Measurements from ENCODE around the gene BCAS2.

The BCAS2 gene

DNA sequence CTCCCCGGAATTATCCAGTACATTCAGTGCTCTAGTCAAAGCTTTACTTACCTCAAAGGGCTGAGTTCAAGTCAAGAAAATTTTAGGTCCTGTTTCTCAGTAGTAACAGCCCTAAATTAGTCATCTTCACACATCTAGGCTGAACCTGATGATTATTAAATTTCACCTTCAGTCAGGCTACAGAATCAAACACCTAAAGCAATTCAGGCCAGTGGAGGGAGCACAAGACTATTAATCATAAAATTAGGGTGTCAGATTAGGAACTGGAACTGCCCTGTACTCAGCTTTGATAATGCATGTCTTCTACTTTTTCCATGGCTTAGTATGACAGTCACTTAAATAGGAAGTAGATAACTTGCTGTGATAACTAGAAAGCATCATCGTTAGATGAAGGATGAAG is 28.4 kb upstream of the BCAS2 start:
- TF ChIP-seq, protein P1, sequence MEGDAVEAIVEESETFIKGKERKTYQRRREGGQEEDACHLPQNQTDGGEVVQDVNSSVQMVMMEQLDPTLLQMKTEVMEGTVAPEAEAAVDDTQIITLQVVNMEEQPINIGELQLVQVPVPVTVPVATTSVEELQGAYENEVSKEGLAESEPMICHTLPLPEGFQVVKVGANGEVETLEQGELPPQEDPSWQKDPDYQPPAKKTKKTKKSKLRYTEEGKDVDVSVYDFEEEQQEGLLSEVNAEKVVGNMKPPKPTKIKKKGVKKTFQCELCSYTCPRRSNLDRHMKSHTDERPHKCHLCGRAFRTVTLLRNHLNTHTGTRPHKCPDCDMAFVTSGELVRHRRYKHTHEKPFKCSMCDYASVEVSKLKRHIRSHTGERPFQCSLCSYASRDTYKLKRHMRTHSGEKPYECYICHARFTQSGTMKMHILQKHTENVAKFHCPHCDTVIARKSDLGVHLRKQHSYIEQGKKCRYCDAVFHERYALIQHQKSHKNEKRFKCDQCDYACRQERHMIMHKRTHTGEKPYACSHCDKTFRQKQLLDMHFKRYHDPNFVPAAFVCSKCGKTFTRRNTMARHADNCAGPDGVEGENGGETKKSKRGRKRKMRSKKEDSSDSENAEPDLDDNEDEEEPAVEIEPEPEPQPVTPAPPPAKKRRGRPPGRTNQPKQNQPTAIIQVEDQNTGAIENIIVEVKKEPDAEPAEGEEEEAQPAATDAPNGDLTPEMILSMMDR (IDR thresholded peaks at IDR 0.05; ENCODE audit: extremely low read depth, insufficient read depth, missing control alignments), result no peak
- no peak for DNase-seq (ENCODE audit: low spot score)
- in situ Hi-C loops (cut with MboI; ENCODE audit: low pct_unique_long_range_greater_than_20kb, low sequenced_read_pairs, unreplicated experiment), result no loop called here

DNA sequence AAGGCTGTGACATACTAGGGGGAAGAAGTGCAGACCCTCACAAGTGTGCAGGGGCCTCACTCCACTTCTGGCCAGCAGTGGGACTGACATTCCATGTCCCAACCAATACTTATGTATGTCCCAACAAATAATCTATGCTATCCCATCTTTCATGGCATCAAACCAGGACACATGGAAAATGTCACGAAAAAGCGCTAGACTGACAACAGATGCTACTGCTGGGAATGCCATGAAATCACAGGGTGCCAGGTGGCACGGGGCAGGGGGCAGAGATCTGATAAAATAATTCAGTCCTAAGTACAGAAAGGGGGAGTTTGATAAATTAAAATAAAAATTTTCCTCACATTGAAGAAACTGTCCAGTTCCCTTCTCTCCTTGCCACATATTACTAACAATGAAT is 27.6 kb upstream of the BCAS2 start:
- no peak for DNase-seq (ENCODE audit: low spot score)
- in situ Hi-C loops (cut with MboI; ENCODE audit: low pct_unique_long_range_greater_than_20kb, low sequenced_read_pairs, unreplicated experiment), result no loop called here
- TF ChIP-seq, protein P1 (IDR thresholded peaks at IDR 0.05; ENCODE audit: extremely low read depth, insufficient read depth, missing control alignments), result no peak

DNA sequence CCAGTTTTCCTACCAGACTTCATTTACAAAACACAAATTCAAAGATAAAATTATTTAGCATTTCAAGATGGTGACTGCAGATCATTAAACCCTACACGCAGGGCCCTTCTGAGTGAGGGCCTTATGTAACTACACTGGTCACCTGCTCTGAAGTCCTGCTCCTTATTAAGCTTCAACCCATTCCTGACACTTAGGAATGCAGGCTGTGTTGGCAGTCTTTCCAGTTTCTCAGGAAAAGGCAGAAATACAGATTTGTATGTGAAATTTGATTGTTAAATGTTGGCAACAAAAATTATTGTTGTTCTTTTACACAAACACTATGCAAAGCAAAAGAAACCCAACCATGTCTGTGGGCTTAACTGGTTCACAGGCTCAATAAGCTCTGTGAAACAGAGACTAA is 25.8 kb upstream of the BCAS2 start:
- TF ChIP-seq, protein P1 (IDR thresholded peaks at IDR 0.05; ENCODE audit: extremely low read depth, insufficient read depth, missing control alignments), result no peak

DNA sequence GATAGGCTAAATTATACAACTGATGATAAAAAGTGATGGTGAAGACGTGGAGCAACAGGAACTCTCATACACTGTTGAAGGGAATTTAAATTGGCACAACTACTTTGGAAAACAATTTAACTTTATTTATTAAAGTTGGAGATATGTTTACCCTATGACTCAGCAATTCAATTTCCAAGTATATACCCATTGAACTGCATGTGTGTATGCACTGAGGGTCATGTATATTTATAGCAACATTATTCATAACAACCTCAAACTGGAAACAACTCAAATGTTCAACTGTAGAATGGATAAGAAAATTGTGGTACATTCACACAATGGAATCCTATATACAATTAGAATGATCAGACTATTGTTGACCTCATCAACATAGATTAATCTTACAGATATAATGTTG is 16.5 kb upstream of the BCAS2 start:
- TF ChIP-seq, protein P1 (IDR thresholded peaks at IDR 0.05; ENCODE audit: extremely low read depth, insufficient read depth, missing control alignments), result no peak
- no peak for DNase-seq (ENCODE audit: low spot score)
- in situ Hi-C loops (cut with MboI; ENCODE audit: low pct_unique_long_range_greater_than_20kb, low sequenced_read_pairs, unreplicated experiment), result no loop called here

More for the DNA sequence above, 25.8 kb upstream of the BCAS2 start:
- in situ Hi-C loops (cut with MboI; ENCODE audit: low pct_unique_long_range_greater_than_20kb, low sequenced_read_pairs, unreplicated experiment), result no loop called here
- DNase-seq (ENCODE audit: low spot score), result no peak

DNA sequence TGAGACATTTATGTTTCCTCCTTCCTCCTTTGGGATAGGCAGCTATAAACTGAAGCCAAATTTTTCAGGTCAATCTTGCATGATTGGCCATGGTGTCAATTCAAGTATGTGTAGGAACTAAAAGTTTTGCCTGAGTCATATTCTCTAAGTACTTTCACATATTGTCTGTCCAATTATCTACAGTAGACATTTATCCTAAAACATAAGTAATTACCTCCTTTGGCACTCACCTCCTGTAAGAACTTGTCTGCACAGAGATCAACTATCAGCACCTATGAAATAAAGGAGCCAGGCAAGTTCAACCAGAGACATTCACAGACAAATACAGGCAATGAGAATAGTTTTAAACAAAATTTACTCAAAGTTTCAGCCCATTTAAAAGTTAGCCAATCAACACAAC is 14.2 kb upstream of the BCAS2 start:
- TF ChIP-seq, protein P1 (IDR thresholded peaks at IDR 0.05; ENCODE audit: extremely low read depth, insufficient read depth, missing control alignments), result no peak
- in situ Hi-C loops (cut with MboI; ENCODE audit: low pct_unique_long_range_greater_than_20kb, low sequenced_read_pairs, unreplicated experiment), result no loop called here
- DNase-seq (ENCODE audit: low spot score), result no peak

DNA sequence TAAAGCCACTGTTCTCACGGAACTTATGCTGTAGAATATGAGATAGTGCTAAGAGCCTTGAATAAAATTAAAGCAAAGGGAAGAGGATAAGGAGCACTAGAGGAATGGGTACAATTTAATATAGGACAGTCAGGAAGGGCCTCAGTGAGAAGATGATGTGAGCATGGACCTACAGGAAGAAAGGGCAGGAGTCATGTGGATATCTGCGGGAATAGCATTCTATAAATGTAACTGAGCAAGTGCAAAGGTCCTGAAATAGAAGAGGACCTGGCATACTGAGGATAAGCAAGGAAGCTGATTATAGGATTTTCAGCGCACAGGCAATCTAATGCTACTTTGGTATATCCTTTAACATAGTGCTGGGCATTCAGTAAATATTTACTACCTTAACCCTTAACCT is 12.6 kb upstream of the BCAS2 start:
- in situ Hi-C loops (cut with MboI; ENCODE audit: low pct_unique_long_range_greater_than_20kb, low sequenced_read_pairs, unreplicated experiment), result no loop called here
- TF ChIP-seq, protein P1 (IDR thresholded peaks at IDR 0.05; ENCODE audit: extremely low read depth, insufficient read depth, missing control alignments), result no peak
- no peak for DNase-seq (ENCODE audit: low spot score)

DNA sequence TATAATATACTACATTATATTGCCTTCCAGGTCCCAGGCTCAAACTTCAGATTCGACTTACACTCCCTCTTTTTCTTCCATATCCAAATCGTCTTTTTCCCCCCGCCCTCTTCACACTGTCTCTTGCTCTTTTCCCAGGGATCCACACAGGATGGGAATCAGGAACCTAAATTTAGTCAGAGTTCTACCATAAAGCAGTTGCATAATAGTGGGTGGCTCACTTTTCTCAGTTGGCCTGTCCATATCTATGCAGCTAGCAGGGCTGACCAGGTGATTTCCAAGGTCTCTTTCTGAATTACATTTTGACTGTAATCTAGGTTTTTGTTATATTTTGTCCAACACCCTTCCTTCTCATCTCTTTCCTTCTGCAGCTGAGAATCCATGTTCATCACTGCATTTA is 7.7 kb upstream of the BCAS2 start:
- in situ Hi-C loops (cut with MboI; ENCODE audit: low pct_unique_long_range_greater_than_20kb, low sequenced_read_pairs, unreplicated experiment), result no loop called here
- DNase-seq (ENCODE audit: low spot score), result no peak
- TF ChIP-seq, protein P1 (IDR thresholded peaks at IDR 0.05; ENCODE audit: extremely low read depth, insufficient read depth, missing control alignments), result no peak

All from GM13977 (cell line).